Ectodermal cell (in vitro differentiated cells): Measurements from ENCODE around the gene RNF126.

Experiments used
- H3K27ac ChIP-seq: 2 replicates; pipeline ENCODE4 v1.7.0; 2013; ENCODE audit warnings: mild to moderate bottlenecking, low read depth, low read length; ENCODE audit not compliant: insufficient read depth, poor library complexity, severe bottlenecking
- H3K27me3 ChIP-seq: 2 replicates; pipeline ENCODE4 v1.7.0; 2013; ENCODE audit warnings: mild to moderate bottlenecking, low read length; ENCODE audit not compliant: insufficient read depth, control insufficient read depth, poor library complexity, severe bottlenecking
- H3K36me3 ChIP-seq: one replicate; pipeline ENCODE4 v1.7.0; 2013; ENCODE audit warnings: low read length; ENCODE audit not compliant: control insufficient read depth, insufficient read depth
- H3K4me1 ChIP-seq: one replicate; pipeline ENCODE4 v1.7.0; 2013; ENCODE audit warnings: low read length; ENCODE audit not compliant: control insufficient read depth, insufficient read depth
- H3K4me3 ChIP-seq: 2 replicates; pipeline ENCODE4 v1.7.0; 2013; ENCODE audit warnings: low read depth, low read length, control low read depth; ENCODE audit not compliant: insufficient read depth
- H3K9me3 ChIP-seq: 2 replicates; pipeline ENCODE4 v1.7.0; 2013; ENCODE audit warnings: mild to moderate bottlenecking, low read length, moderate library complexity; ENCODE audit not compliant: control insufficient read depth
- WGBS, 2 experiments: methylation state at CpG; one replicate each; pipeline ENCODE4 v1.1.7; 2013; ENCODE audit warnings: missing lambda C conversion rate in 2 of 2; 5-methylcytosine and 5-hydroxymethylcytosine counted together

RNF126 gene

GRCh38 chr19:618674-619285 is 44.2 kb downstream of the RNF126 start:
- no peak overlapping the region for H3K27ac ChIP-seq
- peaks cover 5% of the 10 kb centered on the region for H3K27me3 ChIP-seq
- H3K4me1 ChIP-seq, result no peaks in the 10 kb centered on the region
- no peaks in the 10 kb centered on the region for H3K9me3 ChIP-seq
- WGBS, 2 experiments, result 96 to 97% methylated on average over 27 of the region's 27 CpGs
- H3K4me3 ChIP-seq, result no peak overlapping the region
- peaks cover 25% of the 10 kb centered on the region for H3K36me3 ChIP-seq

DNA sequence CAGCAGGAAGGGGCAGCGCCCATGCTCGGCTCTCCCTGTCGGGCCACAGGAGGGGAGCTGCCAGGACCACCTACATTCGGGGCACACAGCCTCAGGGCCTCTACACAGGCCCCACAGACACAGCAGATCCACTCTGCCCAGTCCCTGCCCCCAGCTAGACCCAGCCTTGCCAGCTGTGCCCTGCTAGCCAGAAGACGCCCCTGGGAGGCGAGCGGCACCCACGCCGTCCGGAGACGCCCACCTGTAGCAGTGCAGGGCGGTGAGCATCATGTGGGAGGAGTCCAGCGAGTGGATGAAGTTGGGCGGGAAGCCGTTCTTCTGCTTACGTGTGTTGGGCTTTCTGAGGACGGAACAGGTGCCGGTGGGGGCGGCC is 44.8 kb downstream of the RNF126 start:
- Histone ChIP-seq H3K27me3 (peaks cover 5% of the 10 kb centered on the region), H3K36me3 (peaks cover 25% of the 10 kb centered on the region), H3K9me3 (no peaks in the 10 kb centered on the region), H3K27ac (no peak overlapping the region), H3K4me1 (no peaks in the 10 kb centered on the region), H3K4me3 (no peak overlapping the region)
- WGBS, 2 experiments, result 95 to 96% methylated on average over 19 of the region's 19 CpGs

GRCh38 chr19:617551-618246 is 45.3 kb downstream of the RNF126 start:
- WGBS, 2 experiments, result 95% methylated on average over 28 to 29 of the region's 29 CpGs
- peaks cover 25% of the 10 kb centered on the region for H3K36me3 ChIP-seq
- H3K4me3 ChIP-seq, result no peak overlapping the region

DNA sequence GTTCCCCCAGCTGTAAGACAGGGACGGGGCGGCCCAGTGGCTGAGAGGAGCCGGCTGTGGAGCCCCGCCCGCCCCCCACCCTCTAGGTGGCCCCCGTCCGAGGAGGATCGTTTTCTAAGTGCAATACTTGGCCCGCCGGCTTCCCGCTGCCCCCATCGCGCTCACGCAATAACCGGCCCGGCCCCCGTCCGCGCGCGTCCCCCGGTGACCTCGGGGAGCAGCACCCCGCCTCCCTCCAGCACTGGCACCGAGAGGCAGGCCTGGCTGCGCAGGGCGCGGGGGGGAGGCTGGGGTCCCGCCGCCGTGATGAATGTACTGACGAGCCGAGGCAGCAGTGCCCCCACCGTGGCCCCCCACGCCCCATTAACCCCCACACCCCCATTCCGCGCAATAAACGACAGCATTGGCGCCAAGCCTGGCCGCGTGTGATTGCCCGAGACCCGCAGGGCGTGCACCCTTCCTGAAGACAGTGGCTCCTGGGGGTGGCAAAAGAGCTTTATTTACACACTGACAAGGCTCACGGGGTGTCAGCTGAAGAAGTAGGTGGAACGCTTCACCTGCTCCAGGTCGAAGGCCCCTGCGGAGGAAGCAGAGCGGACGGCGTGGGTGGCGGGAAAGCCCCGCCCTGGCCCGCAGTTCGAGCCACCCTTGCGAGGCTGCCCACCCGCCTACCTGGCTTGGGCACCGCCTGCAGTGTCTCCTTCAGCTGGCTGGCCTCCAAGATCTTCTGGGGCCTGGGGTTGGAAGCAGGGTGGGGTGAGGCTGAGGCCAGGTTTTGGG is 46.1 kb downstream of the RNF126 start:
- H3K27me3 ChIP-seq, result peaks cover 5% of the 10 kb centered on the region
- no peaks in the 10 kb centered on the region for H3K4me1 ChIP-seq
- no peak overlapping the region for H3K4me3 ChIP-seq
- no peaks in the 10 kb centered on the region for H3K9me3 ChIP-seq
- 95% methylated on average over 58 of the region's 58 CpGs for WGBS, 2 experiments
- H3K27ac ChIP-seq, result no peak overlapping the region
- peaks cover 25% of the 10 kb centered on the region for H3K36me3 ChIP-seq

More at GRCh38 chr19:617551-618246, 45.3 kb downstream of the RNF126 start:
- Histone ChIP-seq H3K9me3 (no peaks in the 10 kb centered on the region), H3K27me3 (peaks cover 5% of the 10 kb centered on the region), H3K4me1 (no peaks in the 10 kb centered on the region), H3K27ac (no peak overlapping the region)

- no peaks in the 10 kb centered on the region for H3K4me1 ChIP-seq
- H3K27me3 ChIP-seq, result peaks cover 5% of the 10 kb centered on the region
- peaks cover 25% of the 10 kb centered on the region for H3K36me3 ChIP-seq
- H3K4me3 ChIP-seq, result no peak overlapping the region
- 57 to 58% methylated on average over 74 to 87 of the region's 97 CpGs for WGBS, 2 experiments
- no peaks in the 10 kb centered on the region for H3K9me3 ChIP-seq
- no peak overlapping the region for H3K27ac ChIP-seq
These were observed 46.8 kb downstream of the RNF126 start for GRCh38 chr19:616062-616700.

GRCh38 chr19:615619-616018 is 47.4 kb downstream of the RNF126 start:
- 73 to 80% methylated on average over 33 of the region's 33 CpGs for WGBS, 2 experiments
- no peak overlapping the region for H3K4me3 ChIP-seq
- H3K27me3 ChIP-seq, result peaks cover 5% of the 10 kb centered on the region
- H3K27ac ChIP-seq, result no peak overlapping the region
- H3K4me1 ChIP-seq, result peaks cover 3% of the 10 kb centered on the region
- no peaks in the 10 kb centered on the region for H3K9me3 ChIP-seq
- H3K36me3 ChIP-seq, result peaks cover 25% of the 10 kb centered on the region

- peaks cover 5% of the 10 kb centered on the region for H3K27me3 ChIP-seq
- no peak overlapping the region for H3K27ac ChIP-seq
- H3K4me1 ChIP-seq, result peaks cover 3% of the 10 kb centered on the region
- no peak overlapping the region for H3K4me3 ChIP-seq
- peaks cover 12% of the 10 kb centered on the region for H3K36me3 ChIP-seq
- no peaks in the 10 kb centered on the region for H3K9me3 ChIP-seq
- WGBS, 2 experiments, result 95% methylated on average over 54 of the region's 54 CpGs
These were observed 49.1 kb downstream of the RNF126 start for GRCh38 chr19:613732-614567.

DNA sequence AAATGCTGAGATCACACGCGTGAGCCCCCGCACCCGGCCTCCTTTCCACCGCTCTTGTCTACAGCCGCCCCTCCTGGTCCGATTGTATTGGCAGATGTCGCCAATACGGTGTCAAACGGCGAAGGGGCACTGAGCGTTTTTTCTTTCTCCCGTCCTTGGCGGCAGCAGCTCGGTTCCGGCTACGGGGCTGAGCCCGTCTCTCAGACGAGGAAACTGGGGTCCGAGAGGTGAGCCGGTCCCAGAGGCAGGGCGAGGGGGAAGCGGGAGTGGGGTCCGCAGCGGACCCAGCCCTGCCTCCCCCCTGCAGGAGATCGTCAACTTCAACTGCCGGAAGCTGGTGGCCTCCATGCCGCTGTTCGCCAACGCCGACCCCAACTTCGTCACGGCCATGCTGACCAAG is 50.1 kb downstream of the RNF126 start:
- Histone ChIP-seq H3K4me1 (peaks cover 3% of the 10 kb centered on the region), H3K27me3 (peaks cover 5% of the 10 kb centered on the region), H3K27ac (no peak overlapping the region), H3K36me3 (peaks cover 8% of the 10 kb centered on the region), H3K9me3 (no peaks in the 10 kb centered on the region), H3K4me3 (no peak overlapping the region)
- WGBS, 2 experiments, result 93 to 95% methylated on average over 33 of the region's 33 CpGs

DNA sequence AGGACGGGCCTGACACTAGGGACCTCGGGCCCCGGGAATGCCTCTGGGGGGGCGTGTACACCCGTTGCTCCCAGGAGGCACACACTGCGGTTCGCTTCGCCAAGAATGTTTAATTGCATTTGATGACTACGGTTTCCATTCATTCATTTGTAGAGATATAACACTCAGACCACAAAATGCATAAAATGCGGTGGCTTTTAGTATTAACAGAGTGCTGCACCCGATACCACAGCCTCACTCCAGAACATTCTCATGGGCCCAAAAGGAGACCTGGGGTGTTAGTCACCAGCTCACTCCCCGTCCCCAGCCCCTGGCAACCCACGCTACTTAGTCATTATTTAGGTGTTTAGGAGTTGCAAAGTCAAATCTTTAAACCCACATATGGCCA is 51.5 kb downstream of the RNF126 start:
- WGBS, 2 experiments, result 87 to 90% methylated on average over 13 of the region's 13 CpGs
- peaks cover 7% of the 10 kb centered on the region for H3K36me3 ChIP-seq
- H3K4me3 ChIP-seq, result no peak overlapping the region
- H3K9me3 ChIP-seq, result no peaks in the 10 kb centered on the region
- H3K27me3 ChIP-seq, result peaks cover 5% of the 10 kb centered on the region
- H3K4me1 ChIP-seq, result peaks cover 3% of the 10 kb centered on the region
- H3K27ac ChIP-seq, result no peak overlapping the region
